Measurements from ENCODE around the gene VDR. TPM values are rescaled to one million over a fixed set of nuclear protein-coding genes. Genes with fewer than 3 reads are reported as not detected.

VDR gene
- total and polyA plus RNA-seq, 4 experiments from 2014 or later = 0.37 to 3.2 (median 1.0) TPM

DNA sequence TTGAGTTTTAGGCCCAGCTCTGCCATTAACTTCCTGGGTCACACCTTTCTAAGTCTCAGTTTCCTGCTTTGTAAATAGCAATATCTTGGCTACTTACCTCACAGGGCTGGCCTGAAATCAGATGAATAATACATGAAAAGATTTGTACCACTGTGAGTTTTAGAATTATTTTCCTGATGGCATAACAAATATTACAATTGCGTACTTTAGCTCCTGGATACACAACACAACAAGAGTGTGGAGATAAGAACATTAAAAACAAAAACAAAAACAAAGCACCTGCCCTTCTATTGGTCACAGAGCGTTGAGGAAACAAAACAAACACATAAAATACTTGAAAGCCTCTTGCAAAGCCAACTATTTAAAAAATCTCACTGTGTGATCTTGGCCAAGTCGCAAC is 80.2 kb downstream of the VDR start:
- Mint-ChIP-seq H3K4me3 (peak overlapping the region; percentile 9 to 88 (median 83)), H3K9me3 (peaks cover 0 to 2% (median 0%) of the 10 kb centered on the region in 8 donors), H3K27me3 (no peaks in the 10 kb centered on the region), H3K27ac (peak overlapping the region; percentile 93 to 98 (median 96)), H3K36me3 (no peaks in the 10 kb centered on the region), H3K4me1 (peaks cover 63 to 92% (median 81%) of the 10 kb centered on the region in 4 donors)
- peaks cover 93% of the 10 kb centered on the region for H3K4me1 ChIP-seq (ENCODE audit: insufficient read depth, low read length)
- no peaks in the 10 kb centered on the region for H3K36me3 ChIP-seq (ENCODE audit: insufficient read depth, low read length)
- H3K27ac ChIP-seq (ENCODE audit: low read depth, low read length) = peak overlapping the region; percentile 53
- H3K4me3 ChIP-seq (ENCODE audit: low read length in 2 of 2) = no peak overlapping the region
- CTCF ChIA-PET (ENCODE audit: partially characterized antibody) = interaction anchor here (0.7 to 22.4 kb wide), 7 partner anchors 8 to 82 kb away, joined by 3 to 568 read pairs (median 10); no protein-coding TSS in a partner anchor
- intact Hi-C loops (cut with micrococcal nuclease) = loop anchor here (1.0 kb wide), 3 partner anchors 9 to 16 kb away; no protein-coding TSS in a partner anchor
- H3K27me3 ChIP-seq (ENCODE audit: insufficient read depth, low read length) = no peaks in the 10 kb centered on the region
- no peaks in the 10 kb centered on the region for H3K9me3 ChIP-seq (ENCODE audit: control insufficient read depth in 1 of 2, low read length in 2 of 2)
- DNase-seq = no peak
- POLR2A ChIA-PET (ENCODE audit: partially characterized antibody) = interaction anchor here (0.9 to 19.2 kb wide), 6 partner anchors 9 to 119 kb away, joined by 3 to 516 read pairs (median 10); partner anchors contain the start of gene RPAP3

DNA sequence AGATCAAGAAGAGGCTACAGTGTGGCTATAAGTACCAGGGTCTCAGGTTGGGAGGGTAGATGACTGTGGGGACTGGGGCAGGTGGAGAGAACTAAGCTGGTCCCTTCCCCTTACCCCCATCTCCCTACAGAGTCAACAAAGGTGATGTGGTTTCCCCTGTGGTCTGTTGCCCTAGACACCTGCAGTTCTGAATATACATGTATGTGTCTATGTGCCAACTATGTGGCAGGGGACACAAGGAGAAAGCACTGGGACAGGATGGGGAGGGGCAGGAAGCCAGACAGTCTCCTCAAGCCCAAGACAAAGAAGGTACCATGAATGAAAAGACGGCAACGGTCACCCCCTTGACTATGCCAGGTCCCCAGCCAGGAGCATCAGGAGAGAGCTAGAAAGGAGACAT is 80.6 kb downstream of the VDR start:
- H3K4me3 ChIP-seq (ENCODE audit: low read length in 2 of 2) = peak overlapping the region in 1 of 2 donors; percentile 0
- peaks cover 0 to 2% (median 0%) of the 10 kb centered on the region in 8 donors for H3K9me3 Mint-ChIP-seq
- POLR2A ChIA-PET (ENCODE audit: partially characterized antibody) = interaction anchor here (0.9 to 19.2 kb wide), 6 partner anchors 9 to 118 kb away, joined by 3 to 516 read pairs (median 10); partner anchors contain the start of gene RPAP3

DNA sequence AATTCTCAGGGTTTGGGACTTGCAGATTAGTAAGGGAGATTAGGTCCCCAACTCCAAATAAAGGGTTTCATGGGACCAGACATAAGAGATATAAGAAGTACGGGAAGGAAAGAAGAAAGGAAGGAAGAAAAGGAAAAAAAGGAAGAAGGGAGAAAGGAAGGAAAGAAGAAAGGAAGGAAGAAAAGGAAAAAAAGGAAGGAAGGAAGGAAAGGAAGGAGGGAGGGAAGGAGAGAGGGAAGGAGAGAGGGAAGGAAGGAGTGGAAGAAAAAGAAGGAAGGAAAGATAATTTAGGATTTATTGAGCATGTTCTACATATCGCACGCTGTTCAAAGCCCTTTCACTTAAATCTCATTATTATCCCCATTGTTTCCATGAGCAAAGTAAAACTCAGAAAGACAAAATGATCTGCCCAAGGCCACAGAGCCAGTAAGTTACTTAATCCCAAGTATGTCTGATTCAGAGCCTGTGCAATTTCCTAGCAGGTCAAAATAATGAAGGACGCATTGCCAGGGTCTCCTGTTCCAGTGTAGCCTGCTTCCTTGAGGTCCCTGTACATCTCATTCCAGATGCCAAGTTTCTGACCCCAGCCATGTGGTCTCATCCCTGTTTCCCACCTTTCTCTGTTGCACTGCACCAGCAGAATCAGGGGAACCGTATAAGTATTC is 81.2 kb downstream of the VDR start:
- peak overlapping the region in 7 of 8 donors; percentile 71 to 88 (median 83) for H3K4me3 Mint-ChIP-seq
- Histone ChIP-seq H3K4me1 (ENCODE audit: insufficient read depth, low read length) (peaks cover 86% of the 10 kb centered on the region), H3K27me3 (ENCODE audit: insufficient read depth, low read length) (no peaks in the 10 kb centered on the region), H3K27ac (ENCODE audit: low read depth, low read length) (peak overlapping the region; percentile 53), H3K4me3 (ENCODE audit: low read length in 2 of 2) (no peak overlapping the region), H3K9me3 (ENCODE audit: control insufficient read depth in 1 of 2, low read length in 2 of 2) (no peaks in the 10 kb centered on the region), H3K36me3 (ENCODE audit: insufficient read depth, low read length) (no peaks in the 10 kb centered on the region)
- H3K4me1 Mint-ChIP-seq = peaks cover 58 to 84% (median 73%) of the 10 kb centered on the region in 4 donors
- peak overlapping the region; percentile 93 to 98 (median 96) for H3K27ac Mint-ChIP-seq
- peaks cover 0 to under 1% of the 10 kb centered on the region in 2 donors for H3K36me3 Mint-ChIP-seq
- intact Hi-C loops (cut with micrococcal nuclease) = loop anchor here (1.0 kb wide), 3 partner anchors 10 to 15 kb away; no protein-coding TSS in a partner anchor
- H3K9me3 Mint-ChIP-seq = peaks cover 0 to 2% (median 0%) of the 10 kb centered on the region in 8 donors
- H3K27me3 Mint-ChIP-seq = no peaks in the 10 kb centered on the region
- POLR2A ChIA-PET (ENCODE audit: partially characterized antibody) = interaction anchor here (1.9 to 19.2 kb wide), 7 partner anchors 10 to 117 kb away, joined by 4 to 516 read pairs (median 38); partner anchors contain the start of gene RPAP3
- CTCF ChIA-PET (ENCODE audit: partially characterized antibody) = interaction anchor here (0.7 to 22.4 kb wide), 7 partner anchors 9 to 56 kb away, joined by 3 to 568 read pairs (median 12); no protein-coding TSS in a partner anchor
- DNase-seq = no peak

More for the DNA sequence above, 80.6 kb downstream of the VDR start:
- peak overlapping the region; percentile 93 to 98 (median 96) for H3K27ac Mint-ChIP-seq
- H3K4me3 Mint-ChIP-seq = peak overlapping the region; percentile 71 to 88 (median 83)
- peaks cover 61 to 88% (median 76%) of the 10 kb centered on the region in 4 donors for H3K4me1 Mint-ChIP-seq
- H3K27ac ChIP-seq (ENCODE audit: low read depth, low read length) = peak overlapping the region; percentile 53
- no peaks in the 10 kb centered on the region for H3K36me3 Mint-ChIP-seq
- no peaks in the 10 kb centered on the region for H3K9me3 ChIP-seq (ENCODE audit: control insufficient read depth in 1 of 2, low read length in 2 of 2)
- no peaks in the 10 kb centered on the region for H3K36me3 ChIP-seq (ENCODE audit: insufficient read depth, low read length)
- H3K27me3 Mint-ChIP-seq = no peaks in the 10 kb centered on the region
- peak; percentile 60 to 84 (median 66) for DNase-seq
- intact Hi-C loops (cut with micrococcal nuclease) = loop anchor here (1.0 kb wide), 3 partner anchors 9 to 16 kb away; no protein-coding TSS in a partner anchor
- CTCF ChIA-PET (ENCODE audit: partially characterized antibody) = interaction anchor here (0.7 to 22.4 kb wide), 7 partner anchors 8 to 82 kb away, joined by 3 to 568 read pairs (median 10); no protein-coding TSS in a partner anchor
- H3K4me1 ChIP-seq (ENCODE audit: insufficient read depth, low read length) = peaks cover 89% of the 10 kb centered on the region
- H3K27me3 ChIP-seq (ENCODE audit: insufficient read depth, low read length) = no peaks in the 10 kb centered on the region

DNA sequence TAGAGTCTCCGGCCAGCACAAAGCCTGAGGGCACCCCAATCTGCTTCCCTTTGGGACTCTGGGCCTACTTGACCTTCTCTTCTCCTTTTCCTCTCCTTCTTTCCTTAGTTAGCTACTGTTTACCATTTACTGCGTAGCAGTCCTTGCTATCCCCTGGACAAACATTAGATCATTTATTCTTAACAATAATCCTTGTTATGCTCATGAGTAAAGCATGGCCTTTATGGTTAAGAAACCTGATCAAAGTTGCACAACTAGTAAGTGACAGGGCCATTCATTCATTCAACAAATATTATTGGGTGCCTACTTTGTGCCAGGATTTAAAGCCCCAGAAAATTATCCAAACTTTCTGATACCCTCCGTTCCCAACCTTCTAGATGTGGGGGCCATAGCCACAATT is 81.9 kb downstream of the VDR start:
- no peaks in the 10 kb centered on the region for H3K36me3 ChIP-seq (ENCODE audit: insufficient read depth, low read length)
- H3K4me3 ChIP-seq (ENCODE audit: low read length in 2 of 2) = no peak overlapping the region
- Mint-ChIP-seq H3K27me3 (no peaks in the 10 kb centered on the region), H3K4me1 (peaks cover 56 to 84% (median 72%) of the 10 kb centered on the region in 4 donors), H3K4me3 (peak overlapping the region in 3 of 8 donors; percentile 27 to 53 (median 50)), H3K36me3 (peaks cover 0 to 5% of the 10 kb centered on the region in 2 donors), H3K9me3 (peaks cover 0 to 2% (median 0%) of the 10 kb centered on the region in 8 donors), H3K27ac (peak overlapping the region; percentile 14 to 93 (median 80))
- no peak for DNase-seq
- CTCF ChIA-PET (ENCODE audit: partially characterized antibody) = interaction anchor here (0.7 to 6.9 kb wide), 4 partner anchors 10 to 80 kb away, joined by 3 to 223 read pairs (median 37); no protein-coding TSS in a partner anchor
- H3K9me3 ChIP-seq (ENCODE audit: control insufficient read depth in 1 of 2, low read length in 2 of 2) = no peaks in the 10 kb centered on the region
- peaks cover 86% of the 10 kb centered on the region for H3K4me1 ChIP-seq (ENCODE audit: insufficient read depth, low read length)
- H3K27ac ChIP-seq (ENCODE audit: low read depth, low read length) = no peak overlapping the region
- no peaks in the 10 kb centered on the region for H3K27me3 ChIP-seq (ENCODE audit: insufficient read depth, low read length)
- intact Hi-C loops (cut with micrococcal nuclease) = no loop called here
- POLR2A ChIA-PET (ENCODE audit: partially characterized antibody) = interaction anchor here (7.1 to 8.2 kb wide), 2 partner anchors 10 to 13 kb away, joined by 196 to 270 read pairs; no protein-coding TSS in a partner anchor

DNA sequence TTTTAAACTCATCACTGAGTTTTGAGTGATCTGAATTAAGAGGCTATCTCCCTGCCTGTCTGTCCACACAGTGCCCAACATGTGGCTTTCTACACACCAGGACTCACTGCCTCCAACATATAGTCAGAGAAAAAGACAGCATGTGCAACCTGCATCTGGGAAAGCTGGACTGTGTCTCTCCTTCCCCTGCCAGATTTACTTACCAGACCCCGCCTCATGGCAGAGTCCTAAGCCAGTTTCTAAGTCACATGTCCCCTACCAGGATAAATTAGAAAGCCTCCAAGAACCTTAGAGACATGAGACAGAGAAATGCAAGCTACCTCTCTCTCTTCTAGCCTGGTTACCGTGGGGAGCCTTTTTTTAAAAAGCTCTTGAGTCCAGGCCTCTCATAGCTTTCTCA is 82.4 kb downstream of the VDR start:
- Mint-ChIP-seq H3K4me1 (peaks cover 59 to 87% (median 76%) of the 10 kb centered on the region in 4 donors), H3K36me3 (peaks cover 0 to 5% of the 10 kb centered on the region in 2 donors), H3K9me3 (peaks cover 0 to 2% (median 0%) of the 10 kb centered on the region in 8 donors), H3K4me3 (peak overlapping the region in 4 of 8 donors; percentile 15 to 38 (median 30)), H3K27me3 (no peaks in the 10 kb centered on the region), H3K27ac (peak overlapping the region; percentile 72 to 97 (median 83))
- Histone ChIP-seq H3K9me3 (ENCODE audit: control insufficient read depth in 1 of 2, low read length in 2 of 2) (no peaks in the 10 kb centered on the region), H3K27ac (ENCODE audit: low read depth, low read length) (no peak overlapping the region), H3K4me3 (ENCODE audit: low read length in 2 of 2) (no peak overlapping the region), H3K4me1 (ENCODE audit: insufficient read depth, low read length) (peaks cover 87% of the 10 kb centered on the region), H3K36me3 (ENCODE audit: insufficient read depth, low read length) (no peaks in the 10 kb centered on the region), H3K27me3 (ENCODE audit: insufficient read depth, low read length) (no peaks in the 10 kb centered on the region)
- ChIA-PET CTCF (ENCODE audit: partially characterized antibody) (interaction anchor here (0.7 to 6.9 kb wide), 4 partner anchors 9 to 80 kb away, joined by 3 to 223 read pairs (median 37); no protein-coding TSS in a partner anchor), POLR2A (ENCODE audit: partially characterized antibody) (interaction anchor here (7.1 to 8.2 kb wide), 2 partner anchors 11 to 12 kb away, joined by 196 to 270 read pairs; no protein-coding TSS in a partner anchor)
- DNase-seq = no peak
- intact Hi-C loops (cut with micrococcal nuclease) = no loop called here

DNA sequence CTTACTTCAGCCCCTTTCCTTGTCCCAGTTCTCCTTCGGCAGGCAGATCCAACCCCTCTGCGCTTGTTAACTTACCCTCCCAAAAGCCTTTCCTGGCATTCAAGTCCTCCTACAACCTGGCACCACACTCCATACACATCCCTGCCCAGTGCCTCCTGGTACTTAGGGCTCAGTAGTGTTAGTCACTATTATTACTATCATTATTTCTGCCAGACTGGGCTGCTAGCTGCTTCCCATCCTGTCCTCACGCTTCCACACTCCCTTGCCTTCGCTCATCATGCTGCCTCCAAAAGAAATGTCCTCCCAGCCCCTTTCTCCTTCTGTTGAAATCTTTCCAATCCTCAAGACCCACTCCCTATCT is 83.5 kb downstream of the VDR start:
- H3K27me3 ChIP-seq (ENCODE audit: insufficient read depth, low read length) = no peaks in the 10 kb centered on the region
- H3K36me3 ChIP-seq (ENCODE audit: insufficient read depth, low read length) = no peaks in the 10 kb centered on the region
- H3K9me3 Mint-ChIP-seq = peaks cover 0 to 2% (median 0%) of the 10 kb centered on the region in 8 donors
- no peak overlapping the region for H3K4me3 ChIP-seq (ENCODE audit: low read length in 2 of 2)
- ChIA-PET POLR2A (ENCODE audit: partially characterized antibody) (interaction anchor here (1.2 to 8.2 kb wide), 3 partner anchors 11 to 114 kb away, joined by 4 to 270 read pairs (median 196); no protein-coding TSS in a partner anchor), CTCF (ENCODE audit: partially characterized antibody) (interaction anchor here (2.4 to 6.9 kb wide), 3 partner anchors 8 to 79 kb away, joined by 13 to 223 read pairs (median 61); no protein-coding TSS in a partner anchor)
- intact Hi-C loops (cut with micrococcal nuclease) = no loop called here
- H3K27ac ChIP-seq (ENCODE audit: low read depth, low read length) = peak overlapping the region; percentile 79
- no peaks in the 10 kb centered on the region for H3K27me3 Mint-ChIP-seq
- H3K9me3 ChIP-seq (ENCODE audit: control insufficient read depth in 1 of 2, low read length in 2 of 2) = no peaks in the 10 kb centered on the region
- H3K4me1 ChIP-seq (ENCODE audit: insufficient read depth, low read length) = peaks cover 87% of the 10 kb centered on the region
- no peak for DNase-seq
- peak overlapping the region in 7 of 8 donors; percentile 57 to 96 (median 91) for H3K4me3 Mint-ChIP-seq
- H3K4me1 Mint-ChIP-seq = peaks cover 61 to 87% (median 77%) of the 10 kb centered on the region in 4 donors
- H3K36me3 Mint-ChIP-seq = peaks cover 0 to 9% of the 10 kb centered on the region in 2 donors
- peak overlapping the region; percentile 89 to 98 (median 96) for H3K27ac Mint-ChIP-seq

Data from CD4-positive, alpha-beta memory T cell (primary cell).